Spinal cord (tissue), 10 donors: ENCODE data around the gene PTPRK. TPM values are rescaled to one million over a fixed set of nuclear protein-coding genes. Genes with fewer than 3 reads are reported as not detected.

ENCODE experiments used
- DNase-seq, 6 donors: peaks; one replicate each; pipeline versions ENCODE4 v3.0.0 to v3.0.0-alpha.2; 2013 to 2015; ENCODE audit warnings: low spot score in 6 of 6, low read depth in 4 of 6
- H3K27ac ChIP-seq: one replicate; pipeline ENCODE4 v1.5.1; 2013; ENCODE audit warnings: low read depth, low read length, control low read depth
- H3K27me3 ChIP-seq: one replicate; pipeline ENCODE4 v1.6.1; 2013; ENCODE audit warnings: low read length; ENCODE audit not compliant: control insufficient read depth, insufficient read depth
- H3K36me3 ChIP-seq: one replicate; pipeline ENCODE4 v1.6.1; 2013; ENCODE audit warnings: low read length; ENCODE audit not compliant: control insufficient read depth, insufficient read depth
- H3K4me1 ChIP-seq: one replicate; pipeline ENCODE4 v1.6.1; 2013; ENCODE audit warnings: low read length; ENCODE audit not compliant: control insufficient read depth, insufficient read depth
- H3K4me3 ChIP-seq: one replicate; pipeline ENCODE4 v1.5.1; 2013; ENCODE audit warnings: low read depth, low read length, control low read depth
- H3K9me3 ChIP-seq: one replicate; pipeline ENCODE4 v1.6.1; 2013; ENCODE audit warnings: low read length; ENCODE audit not compliant: control insufficient read depth, insufficient read depth
- whole genome bisulfite sequencing: methylation state at CpG from one replicate; pipeline ENCODE4 v1.1.5; 2013; ENCODE audit warnings: missing lambda C conversion rate; ENCODE audit not compliant: insufficient coverage; 5-methylcytosine and 5-hydroxymethylcytosine counted together
- polyA plus RNA-seq, 2 donors: library from polyadenylated mRNA; unstranded; fragments of 120-200 nt; gene quantifications; one replicate each; pipeline ENCODE4 v1.2.1, GENCODE V29; 2013; ENCODE audit not compliant: insufficient read length in 2 of 2
- total RNA-seq, 2 donors: library from RNA; depleted of rRNA in 1 of 2; stranded (reverse); fragments of 120-200 nt in 1 of 2; fragments of >200 nt in 1 of 2; gene quantifications; one replicate each; pipeline versions ENCODE4 v1.2.3 to v1.2.4, GENCODE V29; 2013 to 2014
- donor health status: healthy.

Gene PTPRK
- total and polyA plus RNA-seq, 4 donors, result 28.4 to 63.4 (median 34.1) TPM

DNA sequence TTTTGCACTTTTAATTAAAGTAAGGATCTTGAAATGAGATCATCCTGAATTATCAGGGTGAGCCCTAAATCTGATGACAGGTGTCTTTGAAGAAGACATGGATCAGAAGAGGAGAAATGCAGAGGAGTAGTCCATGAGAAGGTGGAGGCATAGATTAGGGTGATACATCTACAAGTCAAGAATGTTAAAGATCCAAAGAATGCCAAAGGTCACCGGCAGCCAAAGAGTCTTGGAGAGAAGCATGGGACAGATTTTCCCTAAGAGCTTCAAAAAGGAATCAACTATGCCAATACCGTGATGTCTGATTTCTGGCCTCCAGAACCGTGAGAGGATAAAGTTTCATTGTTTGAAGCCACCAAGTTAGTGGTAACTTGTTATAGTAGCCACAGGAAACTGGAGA lies 560.5 kb downstream of the PTPRK start:
- H3K4me1 ChIP-seq, result no peaks in the 10 kb centered on the region
- H3K9me3 ChIP-seq, result no peaks in the 10 kb centered on the region
- WGBS, result 92% methylated on average over 3 of the region's 3 CpGs
- H3K36me3 ChIP-seq, result no peaks in the 10 kb centered on the region
- no peaks in the 10 kb centered on the region for H3K27me3 ChIP-seq
- no peak overlapping the region for H3K27ac ChIP-seq
- no peak overlapping the region for H3K4me3 ChIP-seq
- DNase-seq, result no peak

- WGBS, result 70% methylated on average over 1 of the region's 2 CpGs
- Histone ChIP-seq H3K27ac (no peak overlapping the region), H3K4me3 (no peak overlapping the region), H3K36me3 (no peaks in the 10 kb centered on the region), H3K27me3 (no peaks in the 10 kb centered on the region), H3K9me3 (no peaks in the 10 kb centered on the region), H3K4me1 (no peaks in the 10 kb centered on the region)
- DNase-seq, result peak in 2 of 6 donors; percentile 9 to 34
These were observed 563.4 kb downstream of the PTPRK start for GRCh38 chr6:127956956-127957355.

DNA sequence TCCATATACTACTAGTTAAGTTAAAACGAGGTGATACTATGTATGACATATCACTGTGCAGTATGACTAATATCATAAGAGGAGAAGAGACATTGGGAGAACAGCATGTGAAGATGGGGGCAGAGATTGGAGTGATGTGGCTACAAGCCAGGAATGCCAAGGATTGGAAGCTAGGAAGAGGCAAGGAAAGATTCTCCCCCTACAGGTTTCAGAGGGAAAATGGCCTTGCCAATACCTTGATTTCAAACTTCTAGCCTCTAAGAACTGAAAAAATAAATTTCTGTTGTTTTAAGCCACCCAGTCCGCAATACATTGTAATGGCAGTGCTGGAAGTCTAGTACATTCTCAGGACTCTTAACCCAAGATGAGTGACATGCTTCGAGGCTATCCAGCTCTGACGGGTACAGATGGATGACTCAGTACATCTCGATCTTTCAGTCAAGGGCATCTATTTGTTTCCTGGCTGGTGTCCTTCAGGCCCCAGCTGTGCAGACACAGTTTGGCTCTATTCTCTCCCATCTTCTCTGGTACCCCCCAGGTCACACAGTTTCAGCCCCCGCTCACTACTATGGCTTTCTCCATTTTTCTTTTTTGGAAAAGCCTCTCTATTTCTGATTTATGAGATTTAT lies 564.0 kb downstream of the PTPRK start:
- DNase-seq, result peak in 1 of 6 donors; percentile 3
- no peak overlapping the region for H3K4me3 ChIP-seq
- H3K27me3 ChIP-seq, result no peaks in the 10 kb centered on the region
- 66% methylated on average over 4 of the region's 6 CpGs for WGBS
- H3K4me1 ChIP-seq, result no peaks in the 10 kb centered on the region
- H3K9me3 ChIP-seq, result no peaks in the 10 kb centered on the region
- H3K27ac ChIP-seq, result no peak overlapping the region
- H3K36me3 ChIP-seq, result no peaks in the 10 kb centered on the region

DNA sequence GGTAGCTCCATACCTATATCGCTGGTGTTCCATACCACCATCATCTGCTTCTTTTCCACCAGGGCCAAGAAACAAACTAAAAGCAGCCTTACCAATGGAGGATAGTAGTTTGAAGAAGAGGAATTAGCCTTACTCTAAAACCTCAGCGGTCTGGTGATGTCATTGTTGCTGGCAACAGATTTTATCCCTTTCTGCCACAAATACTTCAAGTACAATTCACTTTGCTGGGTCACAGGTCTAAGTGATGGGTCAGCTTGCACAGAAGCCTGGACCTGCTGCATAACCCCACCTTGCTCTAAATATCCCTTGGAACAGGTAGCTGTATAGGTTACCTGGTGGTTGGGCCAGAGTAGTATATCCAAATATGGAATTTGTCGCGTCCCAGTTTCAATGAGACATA lies 566.3 kb downstream of the PTPRK start:
- 100% methylated on average over 2 of the region's 4 CpGs for WGBS
- Histone ChIP-seq H3K36me3 (no peaks in the 10 kb centered on the region), H3K27ac (no peak overlapping the region), H3K4me3 (no peak overlapping the region), H3K27me3 (no peaks in the 10 kb centered on the region), H3K9me3 (no peaks in the 10 kb centered on the region), H3K4me1 (no peaks in the 10 kb centered on the region)
- no peak for DNase-seq

DNA sequence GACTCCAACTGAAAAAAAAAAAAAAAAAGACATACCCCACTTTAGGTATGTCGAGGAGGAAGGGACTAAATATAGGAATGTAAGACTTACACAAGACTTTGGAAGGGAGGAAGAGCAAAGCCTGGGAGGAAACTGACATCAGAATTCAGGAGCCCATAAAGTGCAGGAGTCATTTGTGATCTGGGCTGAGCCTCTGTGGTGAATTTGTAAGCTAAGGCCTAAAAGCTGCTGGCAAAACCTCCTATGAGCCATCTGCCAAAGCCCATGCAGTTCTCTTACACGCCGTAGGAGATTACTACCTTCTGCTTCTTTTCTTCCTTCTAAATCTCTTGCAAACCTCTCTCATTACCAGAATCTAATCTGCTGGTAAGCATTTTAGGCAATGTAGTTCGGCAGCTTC lies 567.6 kb downstream of the PTPRK start:
- WGBS, result 100% methylated on average over 2 of the region's 4 CpGs
- Histone ChIP-seq H3K4me3 (no peak overlapping the region), H3K27me3 (no peaks in the 10 kb centered on the region), H3K4me1 (no peaks in the 10 kb centered on the region), H3K9me3 (no peaks in the 10 kb centered on the region), H3K27ac (no peak overlapping the region), H3K36me3 (no peaks in the 10 kb centered on the region)
- DNase-seq, result peak in 2 of 6 donors; percentile 9 to 31

DNA sequence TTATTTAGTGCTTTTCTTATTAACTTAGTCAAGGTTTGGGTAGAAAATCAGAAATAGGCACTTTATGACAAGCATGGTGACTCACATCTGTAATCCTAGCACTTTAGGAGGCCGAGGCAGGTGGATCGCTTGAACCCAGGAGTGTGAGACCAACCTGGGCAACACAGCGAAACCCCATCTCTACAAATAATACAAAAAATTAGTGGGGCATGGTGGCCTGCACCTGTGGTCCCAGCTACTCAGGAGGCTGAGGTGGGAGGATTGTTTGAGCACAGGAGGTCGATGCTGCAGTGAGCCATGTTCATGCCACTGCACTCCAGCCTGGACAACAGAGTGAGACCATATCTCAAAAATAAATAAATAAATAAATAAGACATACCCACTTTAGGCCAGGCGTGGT lies 568.2 kb downstream of the PTPRK start:
- DNase-seq, result no peak
- H3K27ac ChIP-seq, result no peak overlapping the region
- no CpG with 5 or more reads among the region's 5 CpGs for WGBS
- no peaks in the 10 kb centered on the region for H3K9me3 ChIP-seq
- no peaks in the 10 kb centered on the region for H3K36me3 ChIP-seq
- H3K27me3 ChIP-seq, result no peaks in the 10 kb centered on the region
- H3K4me1 ChIP-seq, result no peaks in the 10 kb centered on the region
- H3K4me3 ChIP-seq, result no peak overlapping the region

GRCh38 chr6:127951172-127951917 lies 569.1 kb downstream of the PTPRK start:
- DNase-seq, result no peak
- Histone ChIP-seq H3K27ac (no peak overlapping the region), H3K9me3 (peaks cover 1% of the 10 kb centered on the region), H3K36me3 (no peaks in the 10 kb centered on the region), H3K4me1 (no peaks in the 10 kb centered on the region), H3K4me3 (no peak overlapping the region), H3K27me3 (no peaks in the 10 kb centered on the region)
- 100% methylated on average over 1 of the region's 2 CpGs for WGBS

GRCh38 chr6:127950566-127951145 lies 569.7 kb downstream of the PTPRK start:
- H3K27ac ChIP-seq, result no peak overlapping the region
- no peaks in the 10 kb centered on the region for H3K27me3 ChIP-seq
- no peaks in the 10 kb centered on the region for H3K4me1 ChIP-seq
- H3K9me3 ChIP-seq, result peaks cover 2% of the 10 kb centered on the region
- H3K36me3 ChIP-seq, result no peaks in the 10 kb centered on the region
- no peak for DNase-seq
- no peak overlapping the region for H3K4me3 ChIP-seq
- 100% methylated on average over 4 of the region's 8 CpGs for WGBS

DNA sequence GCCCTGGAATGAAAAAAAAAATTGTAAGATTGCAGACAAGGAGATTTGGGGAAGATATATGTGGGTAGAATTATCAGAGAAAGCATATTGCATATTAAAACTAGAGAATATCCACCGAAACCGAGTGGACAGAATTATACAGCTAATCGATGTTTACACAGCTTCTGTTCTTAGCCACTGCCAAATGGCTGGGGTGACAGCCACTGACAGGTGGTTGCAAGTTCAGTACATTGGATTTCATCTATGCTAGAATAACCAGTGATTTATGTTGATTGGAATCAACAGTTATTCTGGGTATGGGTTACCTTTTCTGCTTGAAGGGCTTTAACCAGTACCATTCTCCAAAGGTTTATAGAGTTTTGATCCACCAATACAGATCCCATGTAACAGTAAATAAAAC lies 571.1 kb downstream of the PTPRK start:
- Histone ChIP-seq H3K4me1 (no peaks in the 10 kb centered on the region), H3K9me3 (peaks cover 2% of the 10 kb centered on the region), H3K36me3 (no peaks in the 10 kb centered on the region), H3K27ac (no peak overlapping the region), H3K4me3 (no peak overlapping the region), H3K27me3 (no peaks in the 10 kb centered on the region)
- no peak for DNase-seq
- no CpG with 5 or more reads among the region's 3 CpGs for WGBS

- Histone ChIP-seq H3K36me3 (no peaks in the 10 kb centered on the region), H3K4me1 (no peaks in the 10 kb centered on the region), H3K27ac (no peak overlapping the region), H3K27me3 (no peaks in the 10 kb centered on the region), H3K4me3 (no peak overlapping the region), H3K9me3 (peaks cover 2% of the 10 kb centered on the region)
- 100% methylated on average over 2 of the region's 2 CpGs for WGBS
- no peak for DNase-seq
These were observed 574.0 kb downstream of the PTPRK start for GRCh38 chr6:127946388-127946787.
